Endothelial cell of umbilical vein (primary cell): ENCODE data around the gene PRKAB1.

Experiments
- EZH2 ChIP-seq: IDR thresholded peaks from 2 replicates; pipeline ENCODE4 v1.6.1; 2012; ENCODE audit warnings: borderline replicate concordance, low read depth, mild to moderate bottlenecking, moderate library complexity, low read length, inconsistent platforms; ENCODE audit not compliant: severe bottlenecking
- FOS ChIP-seq: IDR thresholded peaks from 2 replicates; pipeline ENCODE4 v1.6.1; 2011; ENCODE audit warnings: mild to moderate bottlenecking, low read length, moderate library complexity, borderline replicate concordance; ENCODE audit not compliant: insufficient read depth
- GATA2 ChIP-seq: IDR thresholded peaks from 2 replicates; pipeline ENCODE4 v1.7.0; 2011; ENCODE audit warnings: low read depth, mild to moderate bottlenecking, moderate library complexity, mixed read lengths, low read length; ENCODE audit not compliant: insufficient read length, insufficient read depth
- JUN ChIP-seq: IDR thresholded peaks from 2 replicates; pipeline ENCODE4 v1.6.1; 2011; ENCODE audit warnings: borderline replicate concordance, low read depth; ENCODE audit not compliant: insufficient read length, insufficient read depth
- MYC ChIP-seq: IDR thresholded peaks from one replicate; pipeline ENCODE4 v1.6.1; 2011; ENCODE audit warnings: mild to moderate bottlenecking, low read depth, low read length
- POLR2A ChIP-seq: IDR thresholded peaks from 2 replicates; pipeline ENCODE4 v1.6.1; 2012; ENCODE audit warnings: low read depth, mild to moderate bottlenecking, control low read depth, low read length
- POLR2AphosphoS5 ChIP-seq: IDR thresholded peaks from 2 replicates; pipeline ENCODE4 v1.6.1; 2012; ENCODE audit warnings: low read depth, mild to moderate bottlenecking, control low read depth, low read length, moderate library complexity; ENCODE audit not compliant: insufficient read depth
- TF ChIP-seq, protein P1 (sequence below), 2 donors: IDR thresholded peaks; 1 replicate in 1 of 2; 2 replicates in 1 of 2; pipeline ENCODE4 v1.5.1; 2011; ENCODE audit warnings: low read length in 2 of 2, mild to moderate bottlenecking in 2 of 2, moderate library complexity in 2 of 2, control low read depth in 1 of 2, inconsistent platforms in 1 of 2, low read depth in 1 of 2; ENCODE audit not compliant: insufficient read depth in 1 of 2; ENCODE audit errors: extremely low read depth in 1 of 2
- TF ChIP-seq, protein P2 (sequence below): IDR thresholded peaks from 2 replicates; pipeline ENCODE4 v1.6.1; 2011; ENCODE audit not compliant: insufficient read depth, insufficient read length

DNA sequence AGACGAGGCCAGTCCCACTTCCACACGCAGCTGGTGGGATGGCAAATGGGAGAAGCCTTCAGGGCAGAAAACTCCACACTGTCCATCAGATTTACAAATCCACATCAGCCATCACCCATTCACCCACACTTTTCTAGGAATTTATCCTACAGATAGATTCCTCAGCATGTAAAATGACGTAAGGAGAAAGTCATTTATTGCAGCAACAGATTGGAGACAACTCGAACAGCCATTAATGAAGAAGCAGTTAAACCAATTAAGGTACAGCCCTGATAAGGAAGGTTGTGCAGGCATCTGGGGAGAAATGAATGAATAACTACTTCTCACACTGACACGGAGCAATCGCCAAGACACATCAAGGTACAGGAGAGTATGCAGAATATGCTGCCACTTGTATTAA, 26.2 kb downstream of the PRKAB1 start:
- TF ChIP-seq, protein P1, sequence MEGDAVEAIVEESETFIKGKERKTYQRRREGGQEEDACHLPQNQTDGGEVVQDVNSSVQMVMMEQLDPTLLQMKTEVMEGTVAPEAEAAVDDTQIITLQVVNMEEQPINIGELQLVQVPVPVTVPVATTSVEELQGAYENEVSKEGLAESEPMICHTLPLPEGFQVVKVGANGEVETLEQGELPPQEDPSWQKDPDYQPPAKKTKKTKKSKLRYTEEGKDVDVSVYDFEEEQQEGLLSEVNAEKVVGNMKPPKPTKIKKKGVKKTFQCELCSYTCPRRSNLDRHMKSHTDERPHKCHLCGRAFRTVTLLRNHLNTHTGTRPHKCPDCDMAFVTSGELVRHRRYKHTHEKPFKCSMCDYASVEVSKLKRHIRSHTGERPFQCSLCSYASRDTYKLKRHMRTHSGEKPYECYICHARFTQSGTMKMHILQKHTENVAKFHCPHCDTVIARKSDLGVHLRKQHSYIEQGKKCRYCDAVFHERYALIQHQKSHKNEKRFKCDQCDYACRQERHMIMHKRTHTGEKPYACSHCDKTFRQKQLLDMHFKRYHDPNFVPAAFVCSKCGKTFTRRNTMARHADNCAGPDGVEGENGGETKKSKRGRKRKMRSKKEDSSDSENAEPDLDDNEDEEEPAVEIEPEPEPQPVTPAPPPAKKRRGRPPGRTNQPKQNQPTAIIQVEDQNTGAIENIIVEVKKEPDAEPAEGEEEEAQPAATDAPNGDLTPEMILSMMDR (IDR thresholded peaks at IDR 0.05; ENCODE audit: extremely low read depth in 1 of 2, insufficient read depth in 1 of 2, low read depth in 1 of 2, low read length in 2 of 2), result no peak
- no peak for TF ChIP-seq POLR2A
- TF ChIP-seq, protein P2, sequence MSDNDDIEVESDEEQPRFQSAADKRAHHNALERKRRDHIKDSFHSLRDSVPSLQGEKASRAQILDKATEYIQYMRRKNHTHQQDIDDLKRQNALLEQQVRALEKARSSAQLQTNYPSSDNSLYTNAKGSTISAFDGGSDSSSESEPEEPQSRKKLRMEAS, result no peak
- TF ChIP-seq EZH2, result no peak
- no peak for TF ChIP-seq JUN
- no peak for TF ChIP-seq POLR2AphosphoS5
- no peak for TF ChIP-seq FOS
- TF ChIP-seq GATA2, result no peak
- TF ChIP-seq MYC, result no peak
